ENCODE data around the gene TAAR5. TPM values are rescaled to one million over a fixed set of nuclear protein-coding genes. Genes with fewer than 3 reads are reported as not detected.

The TAAR5 gene
- total and polyA plus RNA-seq, 2 of the 8 experiments (the other 6 are each of a cell fraction or from before 2014, with no cell fraction given), result not detected

DNA sequence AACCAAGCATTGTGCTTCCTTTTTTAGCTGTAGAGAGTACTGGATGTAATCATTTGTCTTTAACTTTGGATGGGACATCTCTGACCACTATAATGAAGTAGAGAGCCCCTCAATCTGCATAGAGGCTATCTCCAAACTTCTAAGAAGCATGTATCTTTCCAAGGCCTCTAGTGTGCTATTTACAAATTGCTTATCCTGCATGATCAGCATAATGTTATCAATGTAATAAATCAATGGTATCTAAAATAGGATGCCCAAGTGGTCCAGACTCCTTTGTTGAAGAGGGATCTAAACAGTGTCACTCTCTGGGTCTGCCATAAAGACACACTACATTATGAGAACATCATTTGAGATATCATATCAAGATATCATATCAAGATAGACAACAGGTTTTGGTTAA lies 44.7 kb downstream of the TAAR5 start:
- Histone ChIP-seq H2AFZ (ENCODE audit: low read length) (no peak overlapping the region), H3K4me1 (replicated peaks in 1 of 4; ENCODE audit: control insufficient read depth in 3 of 4, insufficient read depth in 4 of 4, low read length in 3 of 4) (peaks cover 0 to 3% (median 0%) of the 10 kb centered on the region in 4 experiments; a peak in 1 of 7 replicates), H2BK15ac (ENCODE audit: low read length) (no peak overlapping the region), H4K20me1 (replicated peaks in 1 of 2; ENCODE audit: control insufficient read depth in 1 of 2, insufficient read depth in 2 of 2, low read length in 2 of 2) (no peaks in the 10 kb centered on the region), H4K5ac (ENCODE audit: insufficient read length, low read depth, low read length) (no peak overlapping the region), H3K4me3 (ENCODE audit: extremely low read depth in 1 of 4, insufficient read depth in 2 of 4, low read depth in 3 of 4, low read length in 4 of 4) (no peak overlapping the region), H3K79me1 (ENCODE audit: low read depth, low read length) (no peaks in the 10 kb centered on the region), H3K56ac (replicated peaks; ENCODE audit: insufficient read length, low read depth, low read length) (no peak overlapping the region), H3K36me3 (ENCODE audit: control insufficient read depth in 2 of 4, insufficient read depth in 4 of 4, low read length in 3 of 4) (no peaks in the 10 kb centered on the region), H4K91ac (replicated peaks; ENCODE audit: insufficient read length, low read length) (no peak overlapping the region), H3K23ac (ENCODE audit: insufficient read length) (no peak overlapping the region), H2BK20ac (ENCODE audit: low read length) (no peak overlapping the region), H3K4ac (replicated peaks; ENCODE audit: insufficient read length, low read depth, low read length) (no peak overlapping the region), H3K9me3 (ENCODE audit: insufficient read depth in 2 of 2, low read depth in 1 of 2, low read length in 1 of 2) (no peaks in the 10 kb centered on the region), H2AK5ac (ENCODE audit: low read depth, low read length) (no peak overlapping the region), H3K18ac (ENCODE audit: extremely low read depth, low read length) (no peak overlapping the region), H2BK12ac (ENCODE audit: low read depth, low read length) (no peak overlapping the region), H2BK120ac (replicated peaks; ENCODE audit: low read depth, low read length) (no peak overlapping the region), H4K8ac (ENCODE audit: extremely low read depth, insufficient read depth, low read length) (no peak overlapping the region), H3K27ac (ENCODE audit: low read depth, low read length) (no peak overlapping the region), H3K9ac (replicated peaks in 1 of 4; ENCODE audit: extremely low read depth in 1 of 4, low read depth in 3 of 4, low read length in 3 of 4) (no peak overlapping the region), H3K27me3 (replicated peaks in 1 of 4; ENCODE audit: control insufficient read depth in 3 of 4, extremely low read depth in 1 of 4, insufficient read depth in 3 of 4, low read length in 3 of 4) (no peaks in the 10 kb centered on the region), H3K79me2 (ENCODE audit: control insufficient read depth in 1 of 2, insufficient read depth in 2 of 2, low read length in 2 of 2) (no peaks in the 10 kb centered on the region), H3K23me2 (ENCODE audit: low read depth, low read length) (no peaks in the 10 kb centered on the region), H3K14ac (ENCODE audit: insufficient read length) (no peak overlapping the region), H2BK5ac (ENCODE audit: low read depth, low read length) (no peak overlapping the region), H3K4me2 (ENCODE audit: insufficient read depth in 1 of 2, low read depth in 2 of 2, low read length in 2 of 2) (no peak overlapping the region)
- DNase-seq (ENCODE audit: low read depth in 1 of 2, low spot score in 2 of 2) (no peak), FAIRE-seq (no peak)
- CTCF ChIA-PET (ENCODE audit: partially characterized antibody), result interaction anchor here (0.5 to 2.1 kb wide), 5 partner anchors 14 to 246 kb away, joined by 3 to 14 read pairs (median 4); no protein-coding TSS in a partner anchor
- POLR2A ChIA-PET (ENCODE audit: partially characterized antibody), result no interaction called here
- TF ChIP-seq USF2 (IDR thresholded peaks at IDR 0.05; ENCODE audit: low read length) (no peak), EZH2 (IDR thresholded peaks at IDR 0.05; ENCODE audit: low read depth, low read length, severe bottlenecking) (no peak), POLR2AphosphoS5 (IDR thresholded peaks at IDR 0.05; ENCODE audit: low read depth, low read length) (no peak), ASH2L (IDR thresholded peaks at IDR 0.05; ENCODE audit: low read length) (no peak), TAF1 (IDR thresholded peaks at IDR 0.05; ENCODE audit: low read depth, low read length) (no peak), BRCA1 (IDR thresholded peaks at IDR 0.05; ENCODE audit: low read depth, low read length) (no peak), YY1 (IDR thresholded peaks at IDR 0.05; ENCODE audit: low read depth, low read length) (no peak), TCF12 (IDR thresholded peaks at IDR 0.05; ENCODE audit: low read depth, low read length) (no peak), BACH1 (IDR thresholded peaks at IDR 0.05; ENCODE audit: low read length) (no peak), CREB1 (IDR thresholded peaks at IDR 0.05) (no peak), TAF7 (optimal IDR thresholded peaks at IDR 0.05; ENCODE audit: borderline replicate concordance, low read depth, low read length) (no peak), EP300 (IDR thresholded peaks at IDR 0.05; ENCODE audit: borderline replicate concordance in 1 of 2, low read depth in 2 of 2, low read length in 2 of 2) (no peak)
- TF ChIP-seq, protein P1, sequence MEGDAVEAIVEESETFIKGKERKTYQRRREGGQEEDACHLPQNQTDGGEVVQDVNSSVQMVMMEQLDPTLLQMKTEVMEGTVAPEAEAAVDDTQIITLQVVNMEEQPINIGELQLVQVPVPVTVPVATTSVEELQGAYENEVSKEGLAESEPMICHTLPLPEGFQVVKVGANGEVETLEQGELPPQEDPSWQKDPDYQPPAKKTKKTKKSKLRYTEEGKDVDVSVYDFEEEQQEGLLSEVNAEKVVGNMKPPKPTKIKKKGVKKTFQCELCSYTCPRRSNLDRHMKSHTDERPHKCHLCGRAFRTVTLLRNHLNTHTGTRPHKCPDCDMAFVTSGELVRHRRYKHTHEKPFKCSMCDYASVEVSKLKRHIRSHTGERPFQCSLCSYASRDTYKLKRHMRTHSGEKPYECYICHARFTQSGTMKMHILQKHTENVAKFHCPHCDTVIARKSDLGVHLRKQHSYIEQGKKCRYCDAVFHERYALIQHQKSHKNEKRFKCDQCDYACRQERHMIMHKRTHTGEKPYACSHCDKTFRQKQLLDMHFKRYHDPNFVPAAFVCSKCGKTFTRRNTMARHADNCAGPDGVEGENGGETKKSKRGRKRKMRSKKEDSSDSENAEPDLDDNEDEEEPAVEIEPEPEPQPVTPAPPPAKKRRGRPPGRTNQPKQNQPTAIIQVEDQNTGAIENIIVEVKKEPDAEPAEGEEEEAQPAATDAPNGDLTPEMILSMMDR (IDR thresholded peaks at IDR 0.05; ENCODE audit: control extremely low read depth in 1 of 3, insufficient read depth in 1 of 3, low read depth in 1 of 3, low read length in 3 of 3), result no peak
